Prostate gland (tissue), 2 donors: ENCODE results near the gene EFNA2. TPM values are rescaled to one million over a fixed set of nuclear protein-coding genes. Genes with fewer than 3 reads are reported as not detected.

Source experiments
- DNase-seq: peaks from one replicate; pipeline ENCODE4 v3.0.0-alpha.2; 2019; ENCODE audit warnings: low spot score
- H3K27ac ChIP-seq, 2 donors: fragments of 200-600 bp; sonication (generic); 2 replicates each; pipeline ENCODE4 v1.5.1; 2017 to 2019
- H3K27me3 ChIP-seq: fragments of 200-600 bp; sonication (generic); replicated peaks from 2 replicates; pipeline ENCODE4 v1.5.1; 2019; ENCODE audit not compliant: insufficient read depth
- H3K36me3 ChIP-seq, 2 donors: fragments of 200-600 bp; sonication (generic); 1 replicate in 1 of 2; 2 replicates in 1 of 2; pipeline versions ENCODE4 v1.5.1 to v1.8.1; 2017 to 2019
- H3K4me1 ChIP-seq: fragments of 200-600 bp; sonication (generic); replicated peaks from 2 replicates; pipeline ENCODE4 v1.5.1; 2019
- H3K4me3 ChIP-seq, 2 donors: fragments of 200-600 bp; sonication (generic); 2 replicates each; pipeline ENCODE4 v1.5.1; 2017 to 2019
- H3K9me3 ChIP-seq: fragments of 200-600 bp; sonication (generic); 2 replicates; pipeline ENCODE4 v1.5.1; 2017
- POLR2A ChIP-seq: fragments of 450-650 bp; IDR thresholded peaks from one replicate; pipeline ENCODE4 v1.6.1; 2016; ENCODE audit warnings: antibody characterized with exemption, mild to moderate bottlenecking
- POLR2AphosphoS5 ChIP-seq: sonication (generic); formaldehyde crosslinking; IDR thresholded peaks from one replicate; pipeline ENCODE4 v1.6.1; 2017; ENCODE audit warnings: antibody characterized with exemption
- WGBS: methylation state at CpG from one replicate; pipeline ENCODE4 v1.1.5; 2018; 5-methylcytosine and 5-hydroxymethylcytosine counted together
- intact Hi-C: fragments of 100-400 bp; cut with DNase I; formaldehyde crosslinking; loops from one replicate; pipeline ENCODE4 v1.14.2; 2022
- total RNA-seq, 2 donors: library from RNA; depleted of rRNA; stranded (reverse); fragments of >200 nt; gene quantifications; one replicate each; pipeline ENCODE4 v1.1.0, GENCODE V29; 2016
- TF ChIP-seq, protein P1 (sequence below), 4 experiments: fragments of 200-600 bp in 2 of 4; fragments of 450-650 bp in 2 of 4; sonication (generic) in 2 of 4; IDR thresholded peaks; 1 replicate in 3 of 4; 2 replicates in 1 of 4; pipeline ENCODE4 v1.5.1; 2016 to 2019; ENCODE audit warnings: antibody characterized with exemption in 4 of 4, mild to moderate bottlenecking in 2 of 4, moderate library complexity in 2 of 4

EFNA2 gene
- total RNA-seq, 2 donors from 2014 or later, result not detected

DNA sequence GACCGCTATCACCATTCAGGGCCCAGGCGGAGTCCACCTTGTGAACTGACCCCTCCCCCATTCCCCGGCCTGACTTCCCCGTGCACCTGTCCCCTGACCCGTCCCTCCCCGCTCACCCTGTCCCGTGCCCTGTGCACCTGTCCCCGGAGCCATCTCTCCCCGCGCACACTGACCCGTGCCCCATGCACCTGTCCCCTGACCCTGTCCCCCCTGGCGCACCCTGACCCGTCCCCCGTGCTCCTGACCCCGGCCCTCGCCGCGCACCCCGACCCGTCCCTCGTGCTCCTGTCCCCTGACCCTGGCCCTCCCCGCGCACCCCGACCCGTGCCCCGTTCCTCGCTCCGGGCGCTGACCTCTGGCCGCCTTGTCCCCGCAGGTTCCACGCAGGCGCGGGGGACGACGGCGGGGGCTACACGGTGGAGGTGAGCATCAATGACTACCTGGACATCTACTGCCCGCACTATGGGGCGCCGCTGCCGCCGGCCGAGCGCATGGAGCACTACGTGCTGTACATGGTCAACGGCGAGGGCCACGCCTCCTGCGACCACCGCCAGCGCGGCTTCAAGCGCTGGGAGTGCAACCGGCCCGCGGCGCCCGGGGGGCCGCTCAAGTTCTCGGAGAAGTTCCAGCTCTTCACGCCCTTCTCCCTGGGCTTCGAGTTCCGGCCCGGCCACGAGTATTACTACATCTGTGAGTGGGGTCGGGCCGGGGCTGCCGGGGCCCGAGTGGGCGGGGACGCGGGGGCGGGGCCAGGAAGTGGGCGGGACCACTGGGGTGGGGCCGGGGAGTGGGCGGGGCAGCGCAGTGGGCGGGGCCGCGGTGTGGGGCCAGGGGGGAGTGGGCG, 9.7 kb downstream of the EFNA2 start:
- 25% methylated on average over 45 of the region's 82 CpGs for WGBS
- no peaks in the 10 kb centered on the region for H3K4me1 ChIP-seq
- DNase-seq, result no peak

DNA sequence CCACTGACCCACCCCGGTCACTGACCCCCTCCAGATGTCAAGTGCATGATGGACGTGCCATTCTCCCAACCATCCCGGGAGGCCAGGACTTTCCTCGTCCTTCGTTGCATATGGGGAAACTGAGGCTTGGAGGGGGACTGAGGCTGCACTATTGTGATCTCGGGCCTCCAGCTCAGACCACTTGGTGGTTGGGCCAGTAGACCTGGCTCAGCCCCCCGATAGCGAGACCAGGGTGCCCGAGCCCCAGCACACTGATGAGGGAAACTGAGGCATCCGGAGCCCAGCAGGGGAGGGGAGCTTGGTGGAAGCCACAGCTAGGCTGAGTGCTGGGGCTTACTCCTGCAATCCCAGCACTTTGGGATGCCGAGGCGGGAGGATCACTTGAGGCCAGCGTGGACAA, 10.4 kb downstream of the EFNA2 start:
- no peaks in the 10 kb centered on the region for H3K27me3 ChIP-seq
- intact Hi-C loops, result no loop called here
- no peaks in the 10 kb centered on the region for H3K36me3 ChIP-seq
- H3K9me3 ChIP-seq, result no peaks in the 10 kb centered on the region
- WGBS, result 83% methylated on average over 9 of the region's 13 CpGs
- DNase-seq, result no peak
- no peaks in the 10 kb centered on the region for H3K4me1 ChIP-seq
- TF ChIP-seq POLR2AphosphoS5, result no peak
- TF ChIP-seq, protein P1, sequence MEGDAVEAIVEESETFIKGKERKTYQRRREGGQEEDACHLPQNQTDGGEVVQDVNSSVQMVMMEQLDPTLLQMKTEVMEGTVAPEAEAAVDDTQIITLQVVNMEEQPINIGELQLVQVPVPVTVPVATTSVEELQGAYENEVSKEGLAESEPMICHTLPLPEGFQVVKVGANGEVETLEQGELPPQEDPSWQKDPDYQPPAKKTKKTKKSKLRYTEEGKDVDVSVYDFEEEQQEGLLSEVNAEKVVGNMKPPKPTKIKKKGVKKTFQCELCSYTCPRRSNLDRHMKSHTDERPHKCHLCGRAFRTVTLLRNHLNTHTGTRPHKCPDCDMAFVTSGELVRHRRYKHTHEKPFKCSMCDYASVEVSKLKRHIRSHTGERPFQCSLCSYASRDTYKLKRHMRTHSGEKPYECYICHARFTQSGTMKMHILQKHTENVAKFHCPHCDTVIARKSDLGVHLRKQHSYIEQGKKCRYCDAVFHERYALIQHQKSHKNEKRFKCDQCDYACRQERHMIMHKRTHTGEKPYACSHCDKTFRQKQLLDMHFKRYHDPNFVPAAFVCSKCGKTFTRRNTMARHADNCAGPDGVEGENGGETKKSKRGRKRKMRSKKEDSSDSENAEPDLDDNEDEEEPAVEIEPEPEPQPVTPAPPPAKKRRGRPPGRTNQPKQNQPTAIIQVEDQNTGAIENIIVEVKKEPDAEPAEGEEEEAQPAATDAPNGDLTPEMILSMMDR (IDR thresholded peaks at IDR 0.05), result no peak
- TF ChIP-seq POLR2A, result no peak
- H3K4me3 ChIP-seq, result no peak overlapping the region
- H3K27ac ChIP-seq, result no peak overlapping the region

More for the DNA sequence above, 9.7 kb downstream of the EFNA2 start:
- intact Hi-C loops, result no loop called here
- H3K9me3 ChIP-seq, result no peaks in the 10 kb centered on the region
- no peaks in the 10 kb centered on the region for H3K36me3 ChIP-seq
- no peak overlapping the region for H3K4me3 ChIP-seq
- H3K27me3 ChIP-seq, result no peaks in the 10 kb centered on the region
- H3K27ac ChIP-seq, result no peak overlapping the region
- TF ChIP-seq, protein P1 (IDR thresholded peaks at IDR 0.05), result no peak
- TF ChIP-seq POLR2AphosphoS5 (no peak), POLR2A (no peak)

DNA sequence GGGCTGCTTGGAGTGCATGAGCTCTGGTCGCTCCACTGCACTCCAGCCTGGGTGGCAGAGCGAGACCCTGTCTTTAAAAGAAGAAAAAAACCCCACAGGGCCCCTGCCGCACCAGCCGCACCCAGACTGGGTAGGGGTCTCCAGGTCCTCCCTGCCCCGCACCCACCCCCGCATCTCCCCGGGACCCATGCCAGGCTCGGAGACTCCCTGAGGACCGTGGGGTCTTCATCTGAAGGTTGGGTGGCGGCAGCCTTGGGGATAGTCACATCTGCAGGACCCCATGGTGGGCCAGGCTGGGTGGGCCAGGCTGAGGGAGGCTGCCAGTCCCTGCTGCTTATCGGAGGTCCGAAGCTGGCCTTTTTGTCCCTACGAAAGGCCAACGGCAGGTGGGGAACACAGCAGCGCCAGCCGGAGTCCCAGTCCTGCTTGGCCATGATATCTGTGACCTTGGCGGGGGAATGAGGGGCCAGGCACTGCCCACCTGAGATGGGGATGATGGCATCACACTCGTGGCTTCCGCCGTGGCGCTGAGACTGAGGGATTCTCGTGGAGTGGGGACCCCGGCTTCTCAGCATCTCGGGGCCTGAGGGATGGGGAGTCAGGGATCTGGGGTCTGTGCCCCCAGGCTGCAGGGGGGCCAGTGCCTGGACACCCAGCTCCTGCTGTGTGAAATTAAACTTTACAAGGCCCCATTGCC, 11.1 kb downstream of the EFNA2 start:
- H3K27ac ChIP-seq, result no peak overlapping the region
- TF ChIP-seq POLR2AphosphoS5 (no peak), POLR2A (no peak)
- TF ChIP-seq, protein P1 (IDR thresholded peaks at IDR 0.05), result no peak
- DNase-seq, result no peak
- H3K4me1 ChIP-seq, result no peaks in the 10 kb centered on the region
- H3K27me3 ChIP-seq, result no peaks in the 10 kb centered on the region
- WGBS, result 88% methylated on average over 24 of the region's 24 CpGs
- no peaks in the 10 kb centered on the region for H3K36me3 ChIP-seq
- intact Hi-C loops, result no loop called here
- no peak overlapping the region for H3K4me3 ChIP-seq
- H3K9me3 ChIP-seq, result no peaks in the 10 kb centered on the region

DNA sequence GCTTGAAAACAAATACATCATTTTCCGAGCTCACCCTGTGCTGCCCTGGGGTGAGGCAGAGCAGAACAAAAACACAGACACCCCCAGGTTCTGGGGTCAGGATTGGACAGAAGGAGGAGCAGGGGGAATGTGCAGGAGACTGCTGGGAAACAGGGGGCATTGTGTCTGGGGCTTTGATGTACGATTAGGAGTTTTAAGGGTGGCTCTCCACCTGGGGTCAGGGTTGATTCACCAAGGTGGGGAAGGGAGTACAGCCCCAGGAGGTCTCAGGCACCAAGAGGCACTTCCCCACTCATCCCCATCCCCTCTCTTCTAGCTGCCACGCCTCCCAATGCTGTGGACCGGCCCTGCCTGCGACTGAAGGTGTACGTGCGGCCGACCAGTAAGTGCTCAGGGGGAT, 12.6 kb downstream of the EFNA2 start:
- H3K27ac ChIP-seq, result no peak overlapping the region
- no peak for DNase-seq
- WGBS, result 90% methylated on average over 8 of the region's 8 CpGs
- no peaks in the 10 kb centered on the region for H3K36me3 ChIP-seq
- no peaks in the 10 kb centered on the region for H3K27me3 ChIP-seq
- no peaks in the 10 kb centered on the region for H3K9me3 ChIP-seq
- no peak overlapping the region for H3K4me3 ChIP-seq
- intact Hi-C loops, result no loop called here
- H3K4me1 ChIP-seq, result no peaks in the 10 kb centered on the region
- TF ChIP-seq, protein P1 (IDR thresholded peaks at IDR 0.05), result no peak
- no peak for TF ChIP-seq POLR2AphosphoS5
